AG08396 (cell line): ENCODE data around the gene TRAPPC1.
"Not testable (repeated sequence)": the region's sequence is repeated elsewhere in the genome, so short reads cannot be mapped to it uniquely, and the experiment has no call there.

Experiments used
- DNase-seq: peaks from one replicate; pipeline ENCODE4 v3.0.0; 2012; ENCODE audit warnings: low spot score, mixed read lengths

Gene TRAPPC1, protein sequence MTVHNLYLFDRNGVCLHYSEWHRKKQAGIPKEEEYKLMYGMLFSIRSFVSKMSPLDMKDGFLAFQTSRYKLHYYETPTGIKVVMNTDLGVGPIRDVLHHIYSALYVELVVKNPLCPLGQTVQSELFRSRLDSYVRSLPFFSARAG

DNA sequence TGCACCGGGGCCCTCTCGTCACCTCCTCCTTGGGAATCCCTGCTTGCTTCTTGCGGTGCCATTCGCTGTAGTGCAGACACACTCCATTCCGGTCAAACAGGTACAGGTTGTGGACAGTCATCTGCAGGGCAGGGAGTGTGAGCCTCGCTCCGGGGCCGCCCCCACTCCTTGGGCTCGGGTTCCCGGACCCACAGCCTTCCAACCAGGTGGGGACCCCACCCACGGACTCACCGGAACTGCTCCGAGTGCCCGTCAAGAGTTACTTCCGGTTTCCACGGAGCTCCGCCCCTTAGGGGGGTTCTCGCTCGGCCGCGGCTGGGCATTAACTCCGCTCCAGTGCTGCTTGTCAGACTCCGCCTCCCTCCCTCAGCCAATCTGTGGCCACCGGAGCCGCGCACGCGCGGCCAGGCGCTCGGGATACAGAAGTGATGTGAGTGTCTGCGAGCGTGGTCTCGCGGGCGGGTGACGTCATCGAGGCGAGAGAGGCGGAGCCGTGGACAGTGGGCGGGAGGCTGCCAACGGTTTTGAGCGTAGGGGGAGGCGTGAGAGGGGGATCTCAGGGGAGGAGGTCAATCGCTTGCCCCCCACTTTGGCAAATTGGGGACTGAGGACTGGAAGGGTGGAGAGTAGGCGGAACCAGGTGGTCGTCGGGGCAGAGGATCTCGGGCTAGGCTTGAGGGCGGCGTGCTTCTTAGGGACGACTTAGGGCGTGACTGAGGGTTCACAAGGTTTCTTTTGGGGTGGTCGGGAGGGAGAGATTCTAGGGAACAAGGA lies at the start of gene TRAPPC1, which contains the start of gene CNTROB:
Gene TRAPPC1, minus strand, starts transcription at position 238 of the 774 bp plus-strand sequence. Its CDS starts 117 bp downstream, at position 121.
Gene CNTROB, plus strand, starts transcription at position 498 of the 774 bp plus-strand sequence. CDS start 874 bp downstream, outside the sequence.
- peak; percentile 100 for DNase-seq

GRCh38 chr17:7977805-7978204 lies 46.1 kb upstream of the TRAPPC1 start:
- DNase-seq: no peak

GRCh38 chr17:7977039-7977438 lies 45.3 kb upstream of the TRAPPC1 start:
- no peak for DNase-seq

DNA sequence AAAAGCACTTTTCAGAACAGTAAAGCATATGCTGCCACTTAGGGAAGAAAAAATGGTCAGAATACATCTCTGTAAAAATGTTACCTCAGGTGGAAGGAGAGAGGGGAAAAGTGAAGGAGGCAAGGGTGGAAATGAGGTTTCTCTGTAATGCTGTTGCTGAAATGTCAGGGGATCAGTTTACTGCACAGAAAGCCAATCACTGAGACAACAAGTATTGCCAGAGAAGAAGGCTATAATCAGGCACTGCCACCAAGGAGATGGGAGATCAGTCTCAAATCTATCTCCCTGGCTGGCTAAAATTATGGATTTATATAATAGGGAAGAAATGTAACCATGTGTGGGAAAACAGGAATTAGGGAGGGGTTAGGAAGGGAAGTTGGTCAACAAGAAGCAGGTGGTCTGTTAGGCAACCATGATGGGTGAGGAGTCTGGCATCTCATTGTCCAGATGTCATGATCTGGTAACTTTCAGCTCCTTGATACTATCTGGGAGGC lies 42.9 kb upstream of the TRAPPC1 start:
- DNase-seq: no peak

DNA sequence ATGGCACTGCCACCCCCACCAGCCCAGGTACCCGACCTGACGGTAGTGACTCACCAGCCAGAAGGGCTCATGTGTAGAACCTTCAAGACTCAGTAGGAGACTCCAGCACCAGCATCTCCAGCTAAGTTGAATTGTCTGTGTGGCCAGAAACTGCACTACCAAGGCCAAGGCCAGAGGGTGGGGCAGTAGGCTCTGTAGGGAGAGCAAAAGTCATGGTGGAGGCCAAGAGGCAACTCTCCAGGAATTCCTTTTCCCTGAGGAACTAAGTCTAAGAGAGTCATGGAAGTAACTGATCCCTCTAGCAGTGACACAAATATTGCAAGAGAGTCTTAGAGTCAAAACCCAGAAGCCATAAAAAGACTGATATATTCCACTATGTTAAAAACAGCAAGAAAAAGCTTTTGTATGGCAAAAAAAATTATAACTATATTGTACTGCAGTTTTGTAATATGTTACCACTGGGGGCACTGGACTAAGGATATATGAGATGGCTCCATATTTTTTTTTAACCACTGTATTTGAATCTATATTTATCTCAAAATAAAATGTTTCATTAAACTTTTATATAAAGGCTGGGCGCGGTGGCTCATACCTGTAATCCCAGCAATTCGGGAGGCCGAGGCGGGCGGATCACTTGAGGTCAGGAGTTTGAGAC lies 40.5 kb upstream of the TRAPPC1 start:
- DNase-seq: no peak

DNA sequence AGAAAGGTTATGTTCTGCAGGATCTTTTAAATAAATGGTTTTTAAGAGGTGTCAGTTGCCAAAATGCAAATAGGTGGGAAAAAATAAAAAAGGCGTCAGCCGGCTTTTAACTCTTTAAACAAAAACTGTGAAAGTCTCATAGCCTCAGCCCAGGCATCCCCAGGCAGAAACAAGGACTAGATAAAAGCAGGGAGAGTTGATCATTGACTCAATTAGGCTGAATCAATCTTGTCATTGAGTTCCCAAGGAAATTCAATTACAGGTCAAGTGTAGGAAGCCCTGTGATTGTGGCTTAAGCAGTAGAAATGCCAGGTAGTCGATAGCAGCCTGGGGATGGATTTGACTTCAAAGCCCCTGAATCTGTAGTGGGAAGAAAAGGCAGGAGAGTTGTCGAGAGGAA lies 39.9 kb upstream of the TRAPPC1 start:
- no peak for DNase-seq

DNA sequence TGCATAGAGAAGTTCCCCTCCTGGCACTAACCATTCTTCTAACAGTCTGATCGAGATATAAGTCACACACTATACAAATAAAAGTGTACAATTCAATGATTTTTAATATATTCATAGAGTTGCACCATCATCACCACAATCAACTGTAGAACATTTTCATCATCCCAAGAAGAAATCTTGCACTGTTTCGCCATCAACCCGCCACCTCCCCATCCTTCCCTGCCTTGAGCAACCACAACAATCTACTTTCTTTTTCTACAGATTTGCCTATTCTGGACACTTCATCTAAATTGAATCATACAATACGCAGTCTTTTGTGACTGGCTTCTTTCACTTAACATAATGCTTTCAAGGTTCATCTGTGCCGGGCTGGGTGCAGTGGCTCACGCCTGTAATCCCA lies 37.7 kb upstream of the TRAPPC1 start:
- no peak for DNase-seq

DNA sequence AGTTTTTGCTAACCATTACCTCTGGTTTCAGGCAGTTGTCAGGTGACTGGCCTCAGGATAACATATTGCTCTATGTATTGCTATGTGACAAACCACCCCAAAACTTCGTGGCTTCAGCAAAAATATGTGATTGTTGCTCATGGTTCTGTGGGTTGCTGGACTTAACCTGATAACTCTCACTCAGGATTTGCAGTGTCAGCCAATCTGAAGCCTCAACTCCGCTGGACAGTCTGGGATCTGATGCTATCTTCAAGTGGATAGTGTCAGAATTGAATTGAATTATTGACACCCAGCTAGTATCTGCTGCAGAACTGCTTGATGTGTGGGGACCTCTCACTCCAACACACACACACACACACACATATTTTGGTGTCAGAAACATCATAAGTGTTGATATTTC lies 36.0 kb upstream of the TRAPPC1 start:
- DNase-seq: no peak

DNA sequence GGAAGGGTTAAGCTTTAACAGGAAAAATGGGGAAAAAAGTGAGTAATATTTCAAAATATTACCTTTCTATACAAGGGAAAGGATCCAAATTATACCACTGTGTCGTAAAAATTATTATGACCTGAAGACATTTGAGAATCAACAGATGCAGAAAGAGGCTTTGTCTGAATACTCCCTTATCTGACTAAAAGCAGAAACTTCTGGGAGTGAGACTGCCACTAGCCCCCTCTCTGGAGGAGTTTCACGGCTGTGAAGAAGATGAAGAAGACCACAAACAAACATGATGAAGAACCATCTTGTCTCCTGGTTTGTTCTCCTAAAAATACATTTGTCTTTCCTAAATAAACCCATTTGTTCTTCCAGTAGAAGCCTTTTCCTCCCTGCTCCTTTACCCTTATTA lies 29.7 kb upstream of the TRAPPC1 start:
- no peak for DNase-seq

DNA sequence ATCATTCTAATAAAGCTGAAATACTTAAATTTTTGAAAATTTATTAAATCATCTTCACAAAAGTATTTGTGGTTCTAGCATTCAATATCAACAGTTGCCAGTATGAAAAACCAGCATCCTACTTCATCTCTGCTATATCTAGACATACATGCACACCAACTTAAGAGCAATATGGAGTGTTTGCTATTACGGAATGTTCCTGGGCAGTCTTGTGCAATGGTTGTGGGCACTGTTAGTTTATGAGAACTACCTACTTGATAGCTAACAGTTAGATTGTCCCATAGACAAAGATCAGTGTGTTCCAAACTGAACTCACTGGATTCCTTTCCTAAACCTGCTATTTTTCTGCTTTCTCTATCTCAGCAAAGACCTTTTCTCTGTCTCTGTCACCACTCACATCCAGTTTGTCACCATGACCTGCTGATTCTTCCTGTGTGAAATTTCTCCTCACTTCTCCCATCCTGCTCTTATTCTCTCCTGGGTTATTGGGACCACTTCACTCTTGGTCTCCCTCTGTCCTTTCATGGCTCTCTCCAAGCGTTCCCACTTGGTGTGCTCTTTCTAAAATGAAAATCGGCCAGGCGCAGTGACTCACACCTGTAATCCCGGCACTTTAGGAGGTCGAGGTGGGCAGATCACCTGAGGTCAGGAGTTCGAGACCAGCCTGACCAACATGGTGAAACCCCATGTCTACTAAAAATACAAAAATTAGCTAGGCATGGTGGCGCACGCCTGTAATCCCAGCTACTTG lies 27.9 kb upstream of the TRAPPC1 start:
- no peak for DNase-seq

- DNase-seq: no peak
These were observed 24.7 kb upstream of the TRAPPC1 start for GRCh38 chr17:7956228-7956965.

DNA sequence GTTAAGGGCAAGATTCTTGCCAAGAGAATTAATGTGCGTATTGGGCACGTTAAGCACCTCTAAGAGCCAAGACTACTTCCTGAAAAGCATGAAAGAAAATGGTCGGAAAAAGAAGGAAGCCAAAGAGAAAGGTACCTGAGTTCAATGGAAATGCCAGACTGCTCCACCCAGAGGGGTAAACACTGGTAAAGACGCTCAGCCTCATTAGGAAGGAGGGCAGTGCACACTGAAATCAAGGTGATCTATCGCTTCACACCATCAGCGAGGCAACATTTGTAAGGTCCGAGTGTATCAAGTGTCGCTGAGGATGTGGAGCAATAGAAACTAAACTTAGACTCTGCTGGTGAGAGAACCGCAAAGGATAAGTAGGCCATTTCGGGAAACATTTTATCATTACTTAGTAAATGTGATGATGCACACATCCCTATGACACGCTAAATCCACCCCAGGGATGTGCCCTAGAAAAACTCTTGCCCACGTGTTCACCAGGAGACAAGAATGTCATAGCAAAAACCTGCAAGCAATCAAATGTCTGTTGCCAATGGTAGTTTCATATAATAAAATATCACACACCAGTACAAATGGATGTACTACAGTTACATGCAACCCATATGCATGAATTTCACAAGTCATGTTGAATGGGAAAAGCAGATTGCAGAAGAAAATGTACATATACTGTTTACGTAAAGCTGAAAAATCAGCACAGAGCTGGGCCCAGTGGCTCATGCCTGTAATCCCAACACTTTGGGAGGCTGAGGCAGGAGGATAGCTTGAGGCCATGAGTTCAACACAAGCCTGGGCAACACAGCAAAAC lies 23.9 kb upstream of the TRAPPC1 start:
- no peak for DNase-seq

DNA sequence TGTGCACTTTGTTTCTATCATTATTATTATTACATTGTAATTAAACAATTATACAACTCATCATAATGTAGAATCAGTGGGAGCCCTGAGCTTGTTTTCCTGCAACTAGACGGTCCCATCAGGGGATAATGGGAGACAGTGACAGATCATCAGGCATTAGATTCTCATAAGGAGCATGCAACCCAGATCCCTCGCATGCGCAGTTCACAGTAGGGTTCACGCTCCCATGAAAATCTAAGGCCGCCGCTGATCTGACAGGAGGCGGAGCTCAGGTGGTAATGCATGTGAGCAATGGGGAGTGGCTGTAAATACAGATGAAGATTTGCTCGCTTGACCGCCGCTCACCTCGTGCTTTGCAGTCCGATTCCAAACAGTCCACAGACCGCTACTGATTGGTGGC lies 21.5 kb upstream of the TRAPPC1 start:
- DNase-seq: not testable (repeated sequence)

GRCh38 chr17:7951143-7951792 lies 19.5 kb upstream of the TRAPPC1 start:
- DNase-seq: no peak

DNA sequence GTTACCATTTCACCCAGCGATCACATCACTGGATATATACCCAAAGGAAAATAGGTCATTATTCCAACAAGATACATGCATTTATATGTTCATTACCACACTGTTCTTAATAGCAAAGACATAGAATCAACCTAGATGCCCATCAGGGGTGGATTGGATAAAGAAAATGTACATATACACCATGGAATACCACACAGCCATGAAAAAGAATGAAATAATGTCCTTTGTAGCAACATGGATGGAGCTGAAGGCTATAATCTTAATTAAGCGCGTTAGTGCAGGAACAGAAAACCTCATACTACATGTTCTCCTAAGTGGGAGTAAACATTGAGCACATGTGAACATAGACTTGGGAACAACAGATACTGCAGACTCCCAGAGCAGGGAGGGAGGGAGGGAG lies 18.8 kb upstream of the TRAPPC1 start:
- DNase-seq: no peak

- DNase-seq: no peak
These were observed 15.9 kb upstream of the TRAPPC1 start for GRCh38 chr17:7947651-7948050.

DNA sequence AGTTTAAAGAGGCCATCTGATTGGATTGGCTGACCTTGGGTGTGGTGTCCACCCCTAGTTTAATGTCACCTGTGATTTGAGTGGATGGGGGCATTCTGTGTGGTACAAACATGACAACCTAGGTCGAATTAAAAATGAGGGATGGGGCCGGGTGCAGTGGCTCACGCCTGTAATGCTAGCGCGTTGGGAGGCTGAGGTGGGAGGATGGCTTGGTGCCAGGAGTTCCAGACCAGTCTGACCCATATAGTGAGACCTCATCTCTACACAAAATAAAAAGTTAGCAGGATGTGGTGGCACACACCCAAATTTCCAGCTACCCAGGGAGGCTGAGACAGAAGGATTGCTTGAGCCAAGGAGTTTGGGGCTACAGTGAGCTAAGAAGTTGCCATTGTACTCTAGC lies 14.7 kb upstream of the TRAPPC1 start:
- DNase-seq: no peak

DNA sequence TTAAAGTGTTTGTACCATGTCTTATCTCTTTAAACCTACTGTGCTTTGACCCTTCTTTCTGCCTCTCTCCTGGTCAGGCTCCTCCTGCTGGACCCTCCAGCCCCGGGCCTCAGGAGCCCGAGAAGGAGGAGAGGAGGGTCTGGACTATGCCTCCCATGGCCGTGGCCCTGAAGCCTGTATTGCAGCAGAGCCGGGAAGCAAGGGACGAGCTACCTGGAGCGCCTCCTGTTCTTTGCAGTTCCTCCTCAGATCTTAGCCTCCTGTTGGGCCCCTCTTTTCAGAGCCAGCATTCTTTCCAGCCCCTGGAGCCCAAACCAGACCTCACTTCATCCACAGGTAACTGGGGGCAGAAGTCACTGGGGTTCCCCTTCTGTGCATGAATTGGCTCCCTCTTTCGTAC lies 13.9 kb upstream of the TRAPPC1 start:
- DNase-seq: no peak

GRCh38 chr17:7944326-7944725 lies 12.6 kb upstream of the TRAPPC1 start:
- no peak for DNase-seq

GRCh38 chr17:7943291-7943690 lies 11.5 kb upstream of the TRAPPC1 start:
- no peak for DNase-seq
